NCI-H1436 (cell line): Measurements from ENCODE around the gene MYBPC1.
"Not testable (repeated sequence)": the region's sequence is repeated elsewhere in the genome, so short reads cannot be mapped to it uniquely, and the experiment has no call there.

Experiments used
- DNase-seq: peaks from one replicate; lab custom pipeline; 2025; lab: John Stamatoyannopoulos, UW

Gene MYBPC1

DNA sequence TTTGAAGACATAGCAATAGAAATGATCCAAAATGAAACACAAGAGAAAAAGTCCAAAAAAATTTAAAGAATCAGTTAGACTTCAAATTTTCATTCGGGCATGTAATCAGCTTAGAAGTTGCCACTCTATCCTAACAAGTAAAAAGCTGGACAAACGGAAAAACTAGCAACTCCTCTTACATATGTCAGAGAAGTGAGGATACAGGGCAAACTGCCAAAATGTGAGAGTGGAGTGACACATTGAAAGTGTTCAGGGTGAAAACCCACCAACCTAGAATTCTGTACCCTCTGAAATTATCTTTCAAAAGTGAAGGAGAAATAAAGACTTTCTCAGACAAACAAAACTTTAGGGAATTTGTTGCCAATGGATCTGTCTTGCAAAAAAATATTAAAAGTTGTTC is 60.6 kb downstream of the MYBPC1 start:
- no peak for DNase-seq

DNA sequence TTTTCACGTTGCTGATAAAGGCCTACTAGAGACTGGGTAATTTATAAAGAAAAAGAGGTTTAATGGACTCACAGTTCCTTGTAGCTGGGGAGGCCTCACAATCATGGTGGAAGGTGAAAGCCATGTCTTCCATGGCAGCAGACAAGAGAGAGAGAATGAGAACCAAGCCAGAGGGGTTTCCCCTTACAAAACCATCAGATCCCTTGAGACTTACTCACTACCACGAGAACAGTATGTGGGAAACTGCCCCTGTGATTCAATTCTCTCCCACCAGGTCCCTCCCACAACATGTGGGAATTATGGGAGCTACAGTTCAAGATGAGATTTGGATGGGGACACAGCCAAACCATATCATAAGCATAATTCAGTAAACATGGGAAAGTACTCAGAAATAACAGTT is 65.9 kb downstream of the MYBPC1 start:
- not testable (repeated sequence) for DNase-seq

DNA sequence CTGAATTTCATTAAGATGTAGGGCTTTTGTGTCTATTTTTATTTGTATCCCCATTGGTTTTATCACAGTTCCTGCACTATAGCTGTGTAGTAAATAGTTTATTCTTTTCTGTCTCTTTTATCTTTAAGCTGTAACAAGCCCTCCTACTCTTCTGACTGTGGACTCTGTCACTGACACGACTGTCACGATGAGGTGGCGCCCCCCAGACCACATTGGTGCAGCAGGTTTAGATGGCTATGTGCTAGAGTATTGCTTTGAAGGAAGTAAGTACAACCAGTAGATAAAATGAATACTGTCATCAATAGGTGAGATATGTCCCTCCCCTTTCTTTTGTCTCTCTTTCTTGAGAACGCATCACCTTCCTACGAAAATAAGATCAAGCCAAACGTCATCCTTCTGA is 68.5 kb downstream of the MYBPC1 start:
- DNase-seq: no peak

DNA sequence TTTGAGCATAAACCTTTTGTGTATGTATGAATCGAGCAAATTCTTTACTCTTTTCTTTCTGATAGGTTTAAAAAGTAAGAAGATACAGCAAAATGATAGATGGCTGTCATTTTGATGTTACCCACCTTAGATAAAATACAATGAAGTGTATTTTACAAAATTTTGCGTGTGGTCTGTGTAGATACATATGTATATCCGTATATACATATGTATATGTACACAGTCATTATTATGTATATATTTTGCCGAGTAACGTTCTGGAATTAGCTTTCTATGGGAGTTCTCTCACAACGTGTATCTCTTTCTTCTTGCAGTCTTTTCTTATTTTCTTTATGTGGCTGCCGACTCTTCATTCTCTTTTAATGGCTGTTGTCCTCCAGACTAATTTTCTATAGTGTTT is 70.2 kb downstream of the MYBPC1 start:
- DNase-seq: no peak

DNA sequence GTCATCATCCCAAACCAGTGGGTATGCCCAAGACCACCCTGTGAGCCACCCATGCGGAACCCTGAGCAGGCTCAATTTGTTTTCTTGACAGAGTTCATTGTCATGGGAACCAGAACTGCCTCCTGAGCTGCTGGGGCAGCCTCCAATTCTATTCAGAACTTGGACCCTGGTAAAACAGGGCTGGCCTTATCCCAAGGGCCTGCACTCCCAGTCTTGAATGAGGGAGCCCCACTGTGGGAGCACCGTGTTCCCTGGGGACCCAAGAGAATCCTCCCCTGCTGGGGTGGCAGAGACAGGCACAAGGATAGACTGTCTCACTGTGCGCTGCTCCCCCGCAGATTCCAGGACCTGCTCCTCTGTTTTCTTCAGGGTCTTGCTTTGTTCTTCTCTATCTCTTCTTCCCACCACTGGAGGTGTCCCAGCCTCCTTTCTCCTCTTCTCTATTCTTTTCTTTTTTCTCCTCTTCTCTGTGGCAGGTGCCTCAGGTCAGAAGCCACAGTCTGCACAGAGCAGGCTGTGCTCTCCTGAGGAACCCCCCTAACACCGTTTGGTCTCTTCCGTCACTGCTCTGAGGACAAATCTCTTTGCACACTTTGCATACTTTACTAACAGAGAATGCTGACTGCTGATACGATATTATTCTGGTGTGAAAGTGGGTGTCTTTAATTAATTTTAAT is 71.4 kb downstream of the MYBPC1 start:
- no peak for DNase-seq

DNA sequence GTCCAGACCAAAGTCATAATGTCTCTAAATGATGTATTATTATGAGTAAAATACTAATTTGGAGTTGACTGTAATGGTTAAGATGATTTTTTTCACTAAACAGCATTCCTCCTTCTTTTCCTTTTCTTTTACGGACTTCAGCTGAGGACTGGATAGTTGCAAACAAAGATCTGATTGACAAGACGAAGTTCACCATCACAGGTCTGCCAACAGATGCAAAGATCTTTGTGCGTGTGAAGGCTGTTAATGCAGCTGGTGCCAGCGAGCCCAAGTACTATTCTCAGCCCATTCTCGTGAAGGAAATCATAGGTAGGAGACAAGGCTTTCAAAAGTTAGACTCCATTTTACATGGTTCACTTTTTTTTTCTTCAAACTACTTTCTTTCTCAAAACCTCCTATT is 72.8 kb downstream of the MYBPC1 start:
- no peak for DNase-seq

DNA sequence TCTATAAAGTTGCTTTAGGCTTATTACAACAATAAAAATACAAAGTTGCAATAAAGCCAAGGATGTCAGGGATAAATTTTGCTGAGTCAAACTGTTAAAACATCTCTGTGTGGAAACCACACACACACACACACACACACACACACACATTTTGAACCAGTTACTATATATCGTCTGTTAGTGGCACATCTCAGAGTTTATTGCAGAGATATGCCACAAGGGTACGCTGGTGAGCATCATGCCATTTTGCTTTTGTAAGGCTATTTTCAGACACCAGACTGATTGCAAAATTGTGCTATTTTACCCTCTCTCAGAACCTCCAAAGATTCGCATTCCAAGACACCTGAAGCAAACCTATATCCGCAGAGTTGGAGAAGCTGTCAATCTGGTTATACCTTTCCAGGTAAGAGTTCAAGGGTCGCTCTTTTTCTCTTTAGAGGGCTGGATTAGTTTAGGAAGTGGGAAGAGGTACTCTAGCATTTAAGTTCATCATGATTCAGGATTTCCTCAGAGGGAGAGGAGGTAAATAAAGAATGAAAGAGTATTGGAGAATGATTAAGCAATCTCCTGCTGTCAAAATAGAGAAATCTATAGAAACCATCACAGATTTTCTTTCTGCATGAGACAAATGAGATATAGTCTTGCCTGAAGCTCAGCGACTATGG is 75.4 kb downstream of the MYBPC1 start:
- DNase-seq: no peak

DNA sequence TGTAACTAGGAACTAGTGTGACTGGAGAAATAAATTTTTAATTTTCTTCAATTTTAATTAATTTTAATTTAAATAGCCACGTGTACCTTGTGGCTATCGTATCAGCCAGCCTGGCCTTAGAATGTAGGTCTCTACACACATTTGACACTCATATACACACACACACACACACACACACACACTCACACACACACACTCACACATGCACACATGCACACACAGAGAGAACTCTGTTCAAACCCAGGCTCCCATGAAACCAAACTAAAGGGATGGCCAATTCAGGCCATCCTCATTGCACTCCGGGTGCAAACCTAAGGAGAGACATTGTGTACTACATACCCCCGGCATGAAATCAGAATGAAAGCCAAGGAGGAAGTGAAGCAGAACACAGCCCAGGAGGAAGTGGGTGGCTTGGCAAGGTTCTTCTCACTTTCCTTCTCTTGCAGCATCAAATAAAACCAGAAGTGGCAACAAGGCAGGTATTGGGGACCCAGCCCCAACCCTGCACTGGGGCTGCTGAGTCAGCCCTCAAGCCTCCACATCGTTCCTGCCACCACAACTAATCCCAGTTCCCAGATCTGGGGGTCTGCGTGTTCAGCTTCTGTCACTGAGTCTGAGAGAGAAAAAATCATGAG is 76.5 kb downstream of the MYBPC1 start:
- no peak for DNase-seq

DNA sequence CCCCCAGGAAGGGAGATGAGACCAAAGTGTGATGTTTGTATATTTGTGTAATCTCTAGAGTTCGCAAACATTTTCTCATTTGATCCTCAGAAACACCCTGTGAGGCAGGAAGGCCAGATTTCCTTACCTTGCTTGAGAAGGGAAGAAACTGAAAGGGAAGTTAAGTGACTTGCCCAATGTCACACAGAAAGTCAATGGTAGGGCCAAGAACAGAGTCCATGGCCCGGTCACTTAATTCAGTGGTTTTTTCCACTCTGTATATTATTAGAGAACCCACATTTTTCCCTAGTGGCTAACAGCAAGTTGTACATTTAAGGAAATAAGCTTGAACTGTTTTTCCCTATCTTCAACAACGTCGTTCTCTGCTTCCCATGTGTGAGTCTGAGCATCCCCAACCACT is 77.1 kb downstream of the MYBPC1 start:
- DNase-seq: no peak

DNA sequence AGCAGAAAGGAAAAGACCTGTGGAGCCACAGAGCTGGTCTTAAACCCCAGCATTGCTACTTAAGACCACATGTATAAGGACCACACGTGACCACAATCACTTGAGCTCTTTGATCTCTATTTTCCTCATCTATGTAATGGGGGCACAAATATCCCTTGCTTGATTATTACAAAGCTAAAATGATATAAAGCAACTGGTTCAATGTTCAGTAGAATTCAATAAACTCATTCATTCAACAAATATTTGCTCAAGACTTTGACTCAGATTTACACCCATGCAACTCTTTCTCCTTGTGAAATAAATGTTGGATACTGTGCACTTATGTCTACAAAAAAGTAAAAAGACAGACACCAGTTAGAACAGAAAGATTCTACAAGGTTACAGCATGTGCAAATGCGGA is 80.8 kb downstream of the MYBPC1 start:
- no peak for DNase-seq

DNA sequence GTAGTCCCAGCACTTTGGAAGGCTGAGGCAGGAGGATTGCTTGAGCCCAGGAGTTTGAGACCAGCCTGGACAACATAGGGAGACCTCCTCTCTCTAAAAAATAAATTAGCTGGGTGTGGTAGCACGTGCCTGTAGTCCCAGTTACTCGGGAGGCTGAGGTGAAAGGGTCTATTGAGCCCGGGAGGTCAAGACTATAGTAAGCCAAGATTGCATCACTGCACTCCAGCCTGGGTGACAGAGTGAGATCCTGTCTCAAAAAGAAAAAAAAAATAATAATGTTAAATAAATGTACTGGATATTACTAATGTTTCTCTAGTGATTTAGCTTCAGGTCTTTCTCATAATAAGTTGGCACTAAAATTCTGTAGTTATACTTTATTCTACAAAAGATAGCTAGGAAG is 81.7 kb downstream of the MYBPC1 start:
- DNase-seq: not testable (repeated sequence)

DNA sequence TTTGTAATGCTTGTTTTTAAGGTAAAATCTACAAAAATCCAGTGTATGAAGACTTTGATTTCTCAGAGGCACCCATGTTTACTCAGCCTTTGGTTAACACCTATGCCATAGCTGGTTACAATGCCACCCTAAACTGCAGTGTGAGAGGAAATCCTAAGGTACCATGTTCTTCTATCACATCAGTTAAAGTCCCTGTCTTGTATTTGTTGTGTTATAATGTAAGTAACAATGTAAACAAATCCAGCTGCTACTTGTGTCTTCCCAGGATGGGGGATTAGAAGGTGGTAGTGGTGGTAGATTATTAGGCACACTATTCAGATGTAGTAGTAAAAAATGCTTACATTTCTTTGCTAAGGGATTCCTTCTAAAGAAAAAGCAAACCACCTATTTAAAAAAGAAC is 83.3 kb downstream of the MYBPC1 start:
- no peak for DNase-seq

DNA sequence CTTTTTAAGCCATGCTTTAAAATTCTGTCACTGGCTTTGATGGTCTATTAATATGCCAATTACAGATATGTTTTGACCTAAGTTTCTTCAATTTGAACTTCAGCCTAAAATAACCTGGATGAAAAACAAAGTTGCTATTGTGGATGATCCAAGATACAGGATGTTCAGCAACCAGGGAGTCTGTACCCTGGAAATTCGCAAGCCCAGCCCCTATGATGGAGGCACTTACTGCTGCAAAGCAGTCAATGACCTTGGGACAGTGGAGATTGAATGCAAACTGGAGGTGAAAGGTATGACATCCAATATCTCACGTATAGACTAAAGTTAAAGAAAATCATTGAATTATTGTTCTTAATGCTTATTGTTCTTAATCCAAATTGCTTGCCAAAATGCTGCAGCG is 85.5 kb downstream of the MYBPC1 start:
- DNase-seq: no peak

DNA sequence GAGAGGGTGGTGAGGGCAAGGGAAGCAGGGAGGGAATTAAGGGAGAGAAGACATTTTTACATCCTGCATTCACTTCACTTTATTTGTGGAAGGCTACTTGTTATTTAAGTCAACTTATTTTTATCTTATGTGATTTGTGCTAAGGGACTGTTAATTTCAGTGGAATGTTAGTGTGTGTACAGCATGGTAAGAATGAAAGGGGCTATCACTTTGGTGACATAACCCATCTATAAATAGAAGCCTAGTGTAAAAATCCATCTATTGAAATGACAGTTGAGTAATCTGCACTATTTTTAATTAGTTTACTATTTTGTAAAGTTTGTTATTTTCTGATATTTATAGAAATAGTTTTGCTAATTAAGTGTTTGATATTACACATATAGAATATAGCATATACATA is 85.9 kb downstream of the MYBPC1 start:
- no peak for DNase-seq

DNA sequence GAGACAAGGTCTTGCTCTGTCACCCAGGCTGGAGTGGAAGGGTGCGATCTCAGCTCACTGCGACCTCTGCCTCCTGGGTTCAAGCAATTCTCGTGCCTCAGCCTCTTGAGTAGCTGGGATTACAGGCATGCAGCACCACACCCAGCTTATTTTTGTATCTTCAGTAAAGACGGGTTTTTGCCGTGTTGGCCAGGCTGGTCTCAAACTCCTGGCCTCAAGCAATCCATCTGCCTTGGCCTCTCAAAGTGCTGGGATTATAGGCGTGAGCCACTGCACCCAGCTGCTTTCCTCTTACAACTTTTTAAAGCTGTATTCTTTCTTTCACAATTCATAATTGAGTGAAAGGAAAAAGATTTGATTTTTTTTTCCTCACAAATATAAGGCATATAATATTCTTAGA is 86.9 kb downstream of the MYBPC1 start:
- DNase-seq: not testable (repeated sequence)

DNA sequence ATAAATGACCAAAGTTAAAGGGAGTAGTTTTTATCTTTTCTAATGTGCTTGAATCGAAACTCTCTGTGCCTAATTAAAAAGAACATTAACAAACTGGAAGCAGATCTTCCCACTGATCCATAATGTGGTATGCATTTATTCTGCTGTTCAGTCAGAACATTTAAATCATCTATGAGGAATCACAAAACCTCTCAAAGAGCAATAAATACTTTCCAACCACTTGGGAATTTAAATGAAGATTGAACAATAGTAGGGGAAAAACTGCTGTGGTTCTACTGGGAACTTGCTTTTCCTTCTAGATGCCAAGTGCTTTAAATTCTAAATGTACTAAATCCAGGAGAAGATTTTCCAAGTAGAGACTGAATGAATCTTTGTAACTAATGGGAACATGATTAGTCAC is 90.3 kb downstream of the MYBPC1 start:
- no peak for DNase-seq

DNA sequence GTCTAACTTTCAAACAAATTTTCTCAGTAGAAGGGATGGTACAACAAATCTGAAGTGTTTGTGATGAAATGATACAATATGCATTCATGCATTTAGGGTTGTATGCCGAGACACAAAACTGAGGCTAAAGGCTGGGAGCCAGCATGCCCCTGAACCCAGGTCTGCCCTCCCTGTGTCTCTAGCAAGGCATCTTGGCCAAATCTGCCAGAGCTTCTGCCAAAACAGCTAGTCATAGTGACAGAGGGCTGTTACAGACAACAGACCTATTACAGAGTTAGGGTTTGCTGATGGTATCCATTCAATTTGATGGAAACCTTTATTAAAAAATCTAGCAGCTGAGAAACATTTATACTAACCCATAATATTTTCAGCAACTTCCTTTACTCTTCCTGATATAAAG is 91.4 kb downstream of the MYBPC1 start:
- DNase-seq: no peak

DNA sequence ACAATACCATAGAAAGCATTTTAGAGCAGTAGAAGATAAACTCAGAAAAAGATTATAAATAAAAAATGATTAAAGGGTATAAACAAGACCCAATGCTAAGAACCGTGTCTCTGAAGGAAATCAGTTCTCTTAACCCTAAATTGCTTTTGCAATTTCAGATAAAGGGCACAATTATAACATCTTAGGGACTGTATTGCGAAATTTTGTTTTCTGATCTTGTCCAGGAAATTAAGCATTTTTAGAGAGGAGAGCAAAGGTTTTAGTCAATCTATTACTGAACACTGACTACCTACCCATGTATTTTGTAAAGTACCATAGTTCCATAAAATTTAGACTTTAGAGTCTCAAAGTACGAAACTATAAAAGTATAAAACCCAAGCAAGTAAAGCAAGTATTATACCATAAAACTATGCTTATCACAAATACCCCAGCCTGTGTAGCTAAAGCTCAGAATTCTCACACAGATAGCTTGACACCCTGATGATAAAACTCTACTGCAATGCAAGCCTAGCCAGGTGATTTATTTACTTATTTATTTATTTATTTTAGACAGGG is 95.8 kb downstream of the MYBPC1 start:
- DNase-seq: no peak

DNA sequence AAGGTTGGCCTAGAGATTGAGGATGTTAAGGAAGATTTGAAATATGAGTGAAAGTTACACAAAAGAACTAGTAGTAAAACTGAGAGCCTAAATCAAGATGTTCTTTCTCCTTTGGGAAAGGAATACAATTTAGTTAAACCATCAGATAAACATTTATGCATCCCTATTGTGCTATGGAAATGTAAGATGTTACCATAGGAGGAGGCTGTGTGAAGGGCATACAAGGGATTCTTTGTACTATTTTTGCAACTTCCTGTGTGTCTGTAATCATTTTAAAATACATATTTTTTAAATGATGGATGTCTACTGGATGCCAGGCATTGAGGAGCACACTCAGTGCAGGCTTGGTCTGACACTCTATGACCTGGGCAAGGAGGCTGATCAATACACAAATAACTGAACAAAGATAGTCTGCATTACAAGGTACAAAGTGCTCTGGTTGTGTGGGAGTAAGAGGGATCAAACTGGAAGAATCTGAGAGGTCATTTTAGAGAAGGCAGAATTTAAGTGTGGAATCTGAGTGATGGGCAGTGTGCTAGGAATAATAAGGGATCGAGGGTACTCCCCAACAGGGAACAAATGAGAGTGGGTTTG is 96.8 kb downstream of the MYBPC1 start:
- DNase-seq: no peak

DNA sequence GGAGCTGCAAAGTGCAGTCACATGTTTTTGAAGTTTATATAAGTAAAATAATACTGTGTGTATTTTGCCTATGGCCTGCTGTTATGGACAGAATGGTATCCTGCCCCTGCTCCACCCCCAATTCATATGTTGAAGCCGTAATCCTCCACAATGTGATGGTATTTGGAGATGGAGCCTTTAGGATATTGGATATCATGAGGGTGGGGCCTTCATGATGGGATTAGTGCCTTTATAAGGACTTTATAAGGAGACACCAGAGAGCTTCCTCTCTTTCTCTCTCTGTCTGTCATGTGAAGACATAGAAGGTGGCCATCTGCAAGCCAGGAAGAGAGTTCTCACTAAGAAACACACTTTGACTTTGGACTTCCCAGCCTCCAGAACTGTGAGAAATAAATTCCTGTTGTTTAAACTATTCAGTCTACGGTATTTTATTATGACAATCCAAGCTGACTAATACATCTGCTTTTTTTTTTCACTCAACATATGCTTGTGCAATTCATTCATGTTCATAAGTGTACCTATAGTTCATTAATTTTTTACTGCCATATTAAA is 99.6 kb downstream of the MYBPC1 start:
- no peak for DNase-seq

DNA sequence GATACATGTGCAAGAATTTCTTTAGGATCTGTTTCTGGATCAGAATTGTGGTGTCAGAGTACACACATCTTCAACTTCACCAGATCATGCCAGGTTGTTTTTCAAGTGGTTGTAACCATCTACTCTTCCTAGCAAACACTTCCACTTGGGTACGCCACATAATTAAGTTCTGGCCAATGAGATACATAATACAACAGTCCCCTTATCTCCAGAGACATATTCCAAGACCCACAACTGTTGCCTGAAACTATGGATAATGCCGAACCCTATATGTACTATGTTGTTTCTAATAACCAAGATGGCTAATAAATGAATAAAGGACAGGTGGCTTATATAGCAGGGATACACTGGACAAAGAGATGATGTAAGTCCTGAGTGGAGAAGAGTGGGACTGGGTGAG is 100.2 kb downstream of the MYBPC1 start:
- no peak for DNase-seq

DNA sequence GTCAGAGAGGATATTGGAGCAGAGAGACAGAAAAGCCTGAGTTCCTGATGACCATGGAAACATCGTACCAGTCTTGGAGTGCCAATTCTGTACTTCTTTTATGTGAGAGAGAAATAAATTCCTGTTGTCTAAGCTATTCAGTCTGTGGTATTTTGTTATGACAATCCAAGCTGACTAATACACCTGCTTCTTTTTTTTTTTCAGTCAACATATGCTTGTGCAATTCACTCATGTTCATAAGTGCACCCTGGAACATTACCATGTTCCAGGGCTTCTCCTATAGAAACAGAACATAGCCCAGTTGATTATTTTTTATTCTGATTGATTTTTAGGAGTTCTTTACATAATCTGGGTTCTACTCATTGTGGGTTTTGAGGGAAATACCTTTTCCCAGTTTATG is 100.9 kb downstream of the MYBPC1 start:
- no peak for DNase-seq
